B cell (primary cell): ENCODE results near the gene KAZN. TPM values are rescaled to one million over a fixed set of nuclear protein-coding genes. Genes with fewer than 3 reads are reported as not detected.

Experiments used
- ATAC-seq: fragments of 200-7000 bp; cut with Tn5 transposase; one replicate; pipeline ENCODE4 v1.10.0; 2021; ENCODE audit warnings: low read depth, mild to moderate bottlenecking, moderate number of reproducible peaks, moderate library complexity
- CTCF ChIA-PET: fragments of 350-600 bp; sonication (Branson Sonifier 250); formaldehyde crosslinking; loops from one replicate; lab custom pipeline; 2021; ENCODE audit warnings: antibody characterized with exemption, inconsistent platforms; lab: Charles Lee
- POLR2A ChIA-PET: fragments of 350-600 bp; sonication (Branson Sonifier 250); formaldehyde crosslinking; loops from one replicate; lab custom pipeline; 2021; ENCODE audit warnings: antibody characterized with exemption; lab: Charles Lee
- DNase-seq: peaks from one replicate; pipeline ENCODE4 v3.0.0; 2013
- H2AFZ ChIP-seq: 2 replicates; pipeline ENCODE4 v1.6.1; 2012; ENCODE audit warnings: mild to moderate bottlenecking, low read depth, low read length; ENCODE audit not compliant: insufficient read depth, poor library complexity, severe bottlenecking
- H3K27ac ChIP-seq, 2 donors: 1 replicate in 1 of 2; 2 replicates in 1 of 2; pipeline ENCODE4 v1.5.1; 2012 to 2013; ENCODE audit warnings: low read length in 2 of 2, mild to moderate bottlenecking in 2 of 2, moderate library complexity in 1 of 2
- H3K27me3 ChIP-seq, 4 experiments: fragments of 200-600 bp in 1 of 4; sonication (generic) in 1 of 4; replicated peaks in 1 of 4; 1 replicate in 2 of 4; 2 replicates in 2 of 4; pipeline versions ENCODE4 v1.6.1 to v1.7.0; 2013 to 2016; ENCODE audit warnings: low read length in 3 of 4, mild to moderate bottlenecking in 2 of 4, mixed read lengths in 1 of 4, moderate library complexity in 1 of 4; ENCODE audit not compliant: insufficient read depth in 4 of 4, control insufficient read depth in 3 of 4; ENCODE audit errors: control extremely low read depth in 1 of 4
- H3K36me3 ChIP-seq, 2 experiments: replicated peaks in 1 of 2; 1 replicate in 1 of 2; 2 replicates in 1 of 2; pipeline versions ENCODE4 v1.6.1 to v1.7.1; 2013; ENCODE audit warnings: low read length in 1 of 2; ENCODE audit not compliant: insufficient read depth in 2 of 2, control insufficient read depth in 1 of 2; ENCODE audit errors: control extremely low read depth in 1 of 2, extremely low read depth in 1 of 2
- H3K4me1 ChIP-seq, 2 donors: fragments of 200-600 bp in 1 of 2; sonication (generic) in 1 of 2; 1 replicate in 1 of 2; 2 replicates in 1 of 2; pipeline versions ENCODE4 v1.5.1 to v1.6.1; 2013 to 2017; ENCODE audit warnings: low read length in 2 of 2; ENCODE audit not compliant: control insufficient read depth in 2 of 2, insufficient read depth in 2 of 2
- H3K4me2 ChIP-seq: replicated peaks from 2 replicates; pipeline ENCODE3; 2012; ENCODE audit warnings: mild to moderate bottlenecking, low read depth, low read length; ENCODE audit not compliant: poor library complexity, severe bottlenecking
- H3K4me3 ChIP-seq, 5 experiments: fragments of 200-600 bp in 1 of 5; sonication (generic) in 1 of 5; 1 replicate in 3 of 5; 2 replicates in 2 of 5; pipeline versions ENCODE4 v1.5.1 to v1.7.0; 2011 to 2016; ENCODE audit warnings: low read length in 4 of 5, mild to moderate bottlenecking in 4 of 5, low read depth in 2 of 5, control low read depth in 1 of 5, moderate library complexity in 1 of 5; ENCODE audit not compliant: insufficient read depth in 1 of 5; ENCODE audit errors: control extremely low read depth in 1 of 5, extremely low read depth in 1 of 5
- H3K79me2 ChIP-seq: fragments of 200-600 bp; sonication (generic); one replicate; pipeline ENCODE4 v1.6.0; 2016; ENCODE audit warnings: low read length; ENCODE audit not compliant: control insufficient read depth, insufficient read depth
- H3K9ac ChIP-seq: fragments of 200-600 bp; sonication (generic); 2 replicates; pipeline ENCODE4 v1.6.1; 2017; ENCODE audit warnings: mild to moderate bottlenecking, low read length, moderate library complexity
- H3K9me3 ChIP-seq, 3 donors: one replicate each; pipeline versions ENCODE4 v1.6.1 to v1.7.1; 2013; ENCODE audit warnings: low read length in 2 of 3; ENCODE audit not compliant: control insufficient read depth in 2 of 3, insufficient read depth in 1 of 3; ENCODE audit errors: control extremely low read depth in 1 of 3
- H4K20me1 ChIP-seq: 2 replicates; pipeline ENCODE4 v1.6.0; 2012; ENCODE audit warnings: mild to moderate bottlenecking, low read length; ENCODE audit not compliant: insufficient read depth, control insufficient read depth, poor library complexity, severe bottlenecking
- H3K27ac Mint-ChIP-seq: one replicate; pipeline ENCODE4 v1.8.0; 2021; ENCODE audit warnings: mixed read lengths
- H3K27me3 Mint-ChIP-seq: one replicate; pipeline ENCODE4 v1.8.0; 2021; ENCODE audit warnings: mixed read lengths
- H3K4me1 Mint-ChIP-seq: one replicate; pipeline ENCODE4 v1.8.0; 2021; ENCODE audit warnings: mixed read lengths
- H3K4me3 Mint-ChIP-seq: one replicate; pipeline ENCODE4 v1.8.0; 2021; ENCODE audit warnings: mixed read lengths
- H3K9me3 Mint-ChIP-seq: one replicate; pipeline ENCODE4 v1.8.0; 2022; ENCODE audit warnings: mixed read lengths; ENCODE audit not compliant: insufficient read depth
- EZH2 ChIP-seq: IDR thresholded peaks from 2 replicates; pipeline ENCODE4 v1.6.1; 2012; ENCODE audit warnings: borderline replicate concordance, low read depth, mild to moderate bottlenecking, moderate library complexity, low read length; ENCODE audit not compliant: insufficient read depth, poor library complexity, severe bottlenecking
- WGBS: methylation state at CpG from one replicate; pipeline ENCODE4 v1.1.5; 2013; ENCODE audit warnings: missing lambda C conversion rate; ENCODE audit not compliant: insufficient coverage; 5-methylcytosine and 5-hydroxymethylcytosine counted together
- intact Hi-C: fragments of 100-400 bp; cut with micrococcal nuclease; formaldehyde crosslinking; loops from one replicate; pipeline ENCODE4 v1.10.0; 2022
- polyA plus RNA-seq: library from polyadenylated mRNA; depleted of rRNA; stranded (reverse); fragments of >200 nt; gene quantifications from 2 replicates; pipeline ENCODE4 v1.2.3, GENCODE V29; 2012
- total RNA-seq, 2 donors: library from RNA; stranded (reverse); fragments of 120-200 nt in 1 of 2; gene quantifications; 1 replicate in 1 of 2; 2 replicates in 1 of 2; pipeline versions ENCODE4 v1.2.3 to v1.2.4, GENCODE V29; 2013 to 2022
- TF ChIP-seq, protein P1 (sequence below): fragments of 200-600 bp; IDR thresholded peaks from one replicate; pipeline ENCODE4 v1.8.0; 2022; ENCODE audit warnings: antibody characterized with exemption, mild to moderate bottlenecking

Gene KAZN
- total and polyA plus RNA-seq, 2 donors (not counting 1 experiment from before 2014, with no cell fraction given): 0.13 to 0.39 TPM

- H3K27ac Mint-ChIP-seq: no peak overlapping the region
- Histone ChIP-seq H4K20me1 (no peaks in the 10 kb centered on the region), H3K9ac (no peak overlapping the region), H2AFZ (no peak overlapping the region), H3K9me3 (peaks cover 0 to 4% (median 0%) of the 10 kb centered on the region in 3 donors), H3K4me1 (no peaks in the 10 kb centered on the region), H3K79me2 (no peaks in the 10 kb centered on the region), H3K36me3 (no peaks in the 10 kb centered on the region), H3K27ac (no peak overlapping the region), H3K27me3 (no peaks in the 10 kb centered on the region), H3K4me3 (no peak overlapping the region), H3K4me2 (no peak overlapping the region)
- H3K4me1 Mint-ChIP-seq: no peaks in the 10 kb centered on the region
- H3K27me3 Mint-ChIP-seq: no peaks in the 10 kb centered on the region
- DNase-seq (no peak), ATAC-seq (no peak)
- 60% methylated on average over 6 of the region's 10 CpGs for WGBS
- ChIA-PET POLR2A (no interaction called here), CTCF (no interaction called here)
- no peak for TF ChIP-seq EZH2
- TF ChIP-seq, protein P1, sequence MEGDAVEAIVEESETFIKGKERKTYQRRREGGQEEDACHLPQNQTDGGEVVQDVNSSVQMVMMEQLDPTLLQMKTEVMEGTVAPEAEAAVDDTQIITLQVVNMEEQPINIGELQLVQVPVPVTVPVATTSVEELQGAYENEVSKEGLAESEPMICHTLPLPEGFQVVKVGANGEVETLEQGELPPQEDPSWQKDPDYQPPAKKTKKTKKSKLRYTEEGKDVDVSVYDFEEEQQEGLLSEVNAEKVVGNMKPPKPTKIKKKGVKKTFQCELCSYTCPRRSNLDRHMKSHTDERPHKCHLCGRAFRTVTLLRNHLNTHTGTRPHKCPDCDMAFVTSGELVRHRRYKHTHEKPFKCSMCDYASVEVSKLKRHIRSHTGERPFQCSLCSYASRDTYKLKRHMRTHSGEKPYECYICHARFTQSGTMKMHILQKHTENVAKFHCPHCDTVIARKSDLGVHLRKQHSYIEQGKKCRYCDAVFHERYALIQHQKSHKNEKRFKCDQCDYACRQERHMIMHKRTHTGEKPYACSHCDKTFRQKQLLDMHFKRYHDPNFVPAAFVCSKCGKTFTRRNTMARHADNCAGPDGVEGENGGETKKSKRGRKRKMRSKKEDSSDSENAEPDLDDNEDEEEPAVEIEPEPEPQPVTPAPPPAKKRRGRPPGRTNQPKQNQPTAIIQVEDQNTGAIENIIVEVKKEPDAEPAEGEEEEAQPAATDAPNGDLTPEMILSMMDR: no peak
- H3K4me3 Mint-ChIP-seq: no peak overlapping the region
- intact Hi-C loops: no loop called here
- no peaks in the 10 kb centered on the region for H3K9me3 Mint-ChIP-seq
Observed at GRCh38 chr1:15016526-15016925, 418.0 kb downstream of the KAZN start.

DNA sequence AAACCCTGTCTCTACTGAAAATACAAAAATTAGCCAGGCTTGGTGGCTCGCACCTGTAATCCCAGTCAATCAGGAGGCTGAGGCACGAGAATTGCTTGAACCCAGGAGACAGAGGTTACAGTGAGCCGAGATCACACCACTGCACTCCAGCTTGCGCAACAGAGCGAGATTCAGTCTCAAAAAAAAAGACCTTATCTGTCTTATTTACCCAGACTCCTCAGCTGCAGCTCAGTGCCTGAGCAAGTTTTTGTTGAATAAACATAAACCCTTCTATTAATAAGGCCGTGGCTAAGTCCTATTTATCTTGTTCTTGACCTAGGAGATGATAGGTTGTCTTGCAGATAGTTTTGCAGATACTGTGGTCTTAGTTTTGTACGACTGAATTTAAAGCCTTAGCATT lies 418.6 kb downstream of the KAZN start:
- no peaks in the 10 kb centered on the region for H3K27me3 Mint-ChIP-seq
- no peaks in the 10 kb centered on the region for H3K4me1 Mint-ChIP-seq
- Histone ChIP-seq H3K4me1 (no peaks in the 10 kb centered on the region), H3K4me3 (no peak overlapping the region), H3K9ac (no peak overlapping the region), H2AFZ (no peak overlapping the region), H3K9me3 (peaks cover 0 to 4% (median 0%) of the 10 kb centered on the region in 3 donors), H3K79me2 (no peaks in the 10 kb centered on the region), H4K20me1 (no peaks in the 10 kb centered on the region), H3K27ac (no peak overlapping the region), H3K4me2 (no peak overlapping the region), H3K27me3 (no peaks in the 10 kb centered on the region), H3K36me3 (no peaks in the 10 kb centered on the region)
- H3K9me3 Mint-ChIP-seq: no peaks in the 10 kb centered on the region
- 94% methylated on average over 7 of the region's 7 CpGs for WGBS
- no peak overlapping the region for H3K27ac Mint-ChIP-seq
- no peak overlapping the region for H3K4me3 Mint-ChIP-seq
- ATAC-seq (no peak), DNase-seq (no peak)
- POLR2A ChIA-PET: no interaction called here
- CTCF ChIA-PET: no interaction called here
- no peak for TF ChIP-seq EZH2
- TF ChIP-seq, protein P1: no peak
- intact Hi-C loops: no loop called here
